ENCODE measurements around the gene PRG2.

DNA sequence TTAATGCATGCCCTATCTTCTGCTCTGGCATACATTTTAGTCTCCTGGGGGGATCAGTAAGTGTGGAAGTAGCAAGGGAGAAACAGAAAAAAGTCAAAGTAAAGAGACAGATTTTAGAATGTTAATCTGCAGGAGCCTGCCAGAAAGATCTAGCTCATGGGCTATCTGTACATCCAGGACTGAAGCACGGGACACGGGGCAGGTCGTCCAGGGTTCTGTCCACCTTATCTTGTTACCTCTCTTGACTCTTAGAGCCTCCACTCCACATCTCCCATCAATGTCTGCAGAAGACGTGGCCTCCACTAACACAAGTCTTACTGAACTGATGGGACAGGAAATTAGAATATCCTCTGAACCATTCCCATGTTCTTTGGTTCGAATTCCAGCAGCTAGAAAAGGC is 38.2 kb upstream of the PRG2 start:
- TF ChIP-seq EZH2 (IDR thresholded peaks at IDR 0.05; ENCODE audit: borderline replicate concordance) = no peak
- TF ChIP-seq, protein P1, sequence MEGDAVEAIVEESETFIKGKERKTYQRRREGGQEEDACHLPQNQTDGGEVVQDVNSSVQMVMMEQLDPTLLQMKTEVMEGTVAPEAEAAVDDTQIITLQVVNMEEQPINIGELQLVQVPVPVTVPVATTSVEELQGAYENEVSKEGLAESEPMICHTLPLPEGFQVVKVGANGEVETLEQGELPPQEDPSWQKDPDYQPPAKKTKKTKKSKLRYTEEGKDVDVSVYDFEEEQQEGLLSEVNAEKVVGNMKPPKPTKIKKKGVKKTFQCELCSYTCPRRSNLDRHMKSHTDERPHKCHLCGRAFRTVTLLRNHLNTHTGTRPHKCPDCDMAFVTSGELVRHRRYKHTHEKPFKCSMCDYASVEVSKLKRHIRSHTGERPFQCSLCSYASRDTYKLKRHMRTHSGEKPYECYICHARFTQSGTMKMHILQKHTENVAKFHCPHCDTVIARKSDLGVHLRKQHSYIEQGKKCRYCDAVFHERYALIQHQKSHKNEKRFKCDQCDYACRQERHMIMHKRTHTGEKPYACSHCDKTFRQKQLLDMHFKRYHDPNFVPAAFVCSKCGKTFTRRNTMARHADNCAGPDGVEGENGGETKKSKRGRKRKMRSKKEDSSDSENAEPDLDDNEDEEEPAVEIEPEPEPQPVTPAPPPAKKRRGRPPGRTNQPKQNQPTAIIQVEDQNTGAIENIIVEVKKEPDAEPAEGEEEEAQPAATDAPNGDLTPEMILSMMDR (IDR thresholded peaks at IDR 0.05; ENCODE audit: poor library complexity) = no peak
